ENCODE measurements around the gene GPR137B.

GPR137B gene

GRCh38 chr1:236103059-236103458 is 39.3 kb upstream of the GPR137B start:
- no peaks in the 10 kb centered on the region for H3K36me3 ChIP-seq (ENCODE audit: insufficient read depth, low read length)

GRCh38 chr1:236103646-236104218 is 38.6 kb upstream of the GPR137B start:
- peaks cover 2% of the 10 kb centered on the region for H3K27me3 ChIP-seq (ENCODE audit: insufficient read depth, low read length)
- H3K27ac ChIP-seq (ENCODE audit: low read depth, low read length): no peak overlapping the region
- 0 out of 2 replicates have a peak overlapping the region, but pooled peaks have one; percentile 19 for H3K4me3 ChIP-seq (ENCODE audit: low read length)
- H3K4me1 ChIP-seq (ENCODE audit: insufficient read depth, low read length): peaks cover 9% of the 10 kb centered on the region
- no peaks in the 10 kb centered on the region for H3K9me3 ChIP-seq (ENCODE audit: insufficient read depth, low read depth, low read length)
- WGBS: 33% methylated on average over 13 of the region's 13 CpGs
- no peaks in the 10 kb centered on the region for H3K36me3 ChIP-seq (ENCODE audit: insufficient read depth, low read length)
- H3K9ac ChIP-seq (ENCODE audit: low read depth, low read length): 0 out of 2 replicates have a peak overlapping the region, but pooled peaks have one; percentile 31

More at GRCh38 chr1:236103059-236103458, 39.3 kb upstream of the GPR137B start:
- 6% methylated on average over 7 of the region's 7 CpGs for WGBS
- Histone ChIP-seq H3K4me1 (ENCODE audit: insufficient read depth, low read length) (peaks cover 9% of the 10 kb centered on the region), H3K9me3 (ENCODE audit: insufficient read depth, low read depth, low read length) (no peaks in the 10 kb centered on the region), H3K27ac (ENCODE audit: low read depth, low read length) (no peak overlapping the region; the same call in 1 of the 2 replicates), H3K4me3 (ENCODE audit: low read length) (peak overlapping the region; percentile 19; the same call in 1 of the 2 replicates), H3K27me3 (ENCODE audit: insufficient read depth, low read length) (peaks cover 2% of the 10 kb centered on the region), H3K9ac (ENCODE audit: low read depth, low read length) (no peak overlapping the region)

- Histone ChIP-seq H3K4me1 (ENCODE audit: insufficient read depth, low read length) (peaks cover 9% of the 10 kb centered on the region), H3K36me3 (ENCODE audit: insufficient read depth, low read length) (no peaks in the 10 kb centered on the region), H3K27ac (ENCODE audit: low read depth, low read length) (no peak overlapping the region), H3K9me3 (ENCODE audit: insufficient read depth, low read depth, low read length) (no peaks in the 10 kb centered on the region), H3K9ac (ENCODE audit: low read depth, low read length) (no peak overlapping the region), H3K4me3 (ENCODE audit: low read length) (no peak overlapping the region), H3K27me3 (ENCODE audit: insufficient read depth, low read length) (peaks cover 2% of the 10 kb centered on the region)
- WGBS: 90% methylated on average over 9 of the region's 9 CpGs
Observed at GRCh38 chr1:236107121-236107907, 35.0 kb upstream of the GPR137B start.

- H3K27ac ChIP-seq (ENCODE audit: low read depth, low read length): no peak overlapping the region
- no peak overlapping the region for H3K9ac ChIP-seq (ENCODE audit: low read depth, low read length)
- peaks cover 2% of the 10 kb centered on the region for H3K27me3 ChIP-seq (ENCODE audit: insufficient read depth, low read length)
- no peak overlapping the region for H3K4me3 ChIP-seq (ENCODE audit: low read length)
- peaks cover 4% of the 10 kb centered on the region for H3K4me1 ChIP-seq (ENCODE audit: insufficient read depth, low read length)
- H3K36me3 ChIP-seq (ENCODE audit: insufficient read depth, low read length): no peaks in the 10 kb centered on the region
- 94% methylated on average over 7 of the region's 7 CpGs for WGBS
- no peaks in the 10 kb centered on the region for H3K9me3 ChIP-seq (ENCODE audit: insufficient read depth, low read depth, low read length)
Observed at GRCh38 chr1:236108027-236108648, 34.2 kb upstream of the GPR137B start.

- WGBS: 95% methylated on average over 13 of the region's 13 CpGs
- H3K9me3 ChIP-seq (ENCODE audit: insufficient read depth, low read depth, low read length): no peaks in the 10 kb centered on the region
- H3K36me3 ChIP-seq (ENCODE audit: insufficient read depth, low read length): no peaks in the 10 kb centered on the region
- no peaks in the 10 kb centered on the region for H3K4me1 ChIP-seq (ENCODE audit: insufficient read depth, low read length)
- no peak overlapping the region for H3K4me3 ChIP-seq (ENCODE audit: low read length)
- H3K27ac ChIP-seq (ENCODE audit: low read depth, low read length): no peak overlapping the region
- no peak overlapping the region for H3K9ac ChIP-seq (ENCODE audit: low read depth, low read length)
- H3K27me3 ChIP-seq (ENCODE audit: insufficient read depth, low read length): no peaks in the 10 kb centered on the region
Observed at GRCh38 chr1:236110137-236110536, 32.2 kb upstream of the GPR137B start.

- H3K9me3 ChIP-seq (ENCODE audit: insufficient read depth, low read depth, low read length): no peaks in the 10 kb centered on the region
- no peak overlapping the region for H3K4me3 ChIP-seq (ENCODE audit: low read length)
- WGBS: 90% methylated on average over 17 of the region's 17 CpGs
- no peaks in the 10 kb centered on the region for H3K27me3 ChIP-seq (ENCODE audit: insufficient read depth, low read length)
- H3K9ac ChIP-seq (ENCODE audit: low read depth, low read length): no peak overlapping the region
- H3K36me3 ChIP-seq (ENCODE audit: insufficient read depth, low read length): no peaks in the 10 kb centered on the region
- H3K4me1 ChIP-seq (ENCODE audit: insufficient read depth, low read length): no peaks in the 10 kb centered on the region
- no peak overlapping the region for H3K27ac ChIP-seq (ENCODE audit: low read depth, low read length)
Observed at GRCh38 chr1:236111527-236112331, 30.6 kb upstream of the GPR137B start.

GRCh38 chr1:236112332-236112627 is 30.1 kb upstream of the GPR137B start:
- Histone ChIP-seq H3K9ac (ENCODE audit: low read depth, low read length) (no peak overlapping the region), H3K36me3 (ENCODE audit: insufficient read depth, low read length) (no peaks in the 10 kb centered on the region), H3K27me3 (ENCODE audit: insufficient read depth, low read length) (no peaks in the 10 kb centered on the region), H3K4me1 (ENCODE audit: insufficient read depth, low read length) (no peaks in the 10 kb centered on the region), H3K27ac (ENCODE audit: low read depth, low read length) (no peak overlapping the region), H3K4me3 (ENCODE audit: low read length) (no peak overlapping the region), H3K9me3 (ENCODE audit: insufficient read depth, low read depth, low read length) (no peaks in the 10 kb centered on the region)
- WGBS: 97% methylated on average over 6 of the region's 6 CpGs

GRCh38 chr1:236113324-236114032 is 28.9 kb upstream of the GPR137B start:
- no peak overlapping the region for H3K4me3 ChIP-seq (ENCODE audit: low read length)
- H3K9ac ChIP-seq (ENCODE audit: low read depth, low read length): no peak overlapping the region
- H3K36me3 ChIP-seq (ENCODE audit: insufficient read depth, low read length): no peaks in the 10 kb centered on the region
- H3K9me3 ChIP-seq (ENCODE audit: insufficient read depth, low read depth, low read length): no peaks in the 10 kb centered on the region
- H3K4me1 ChIP-seq (ENCODE audit: insufficient read depth, low read length): no peaks in the 10 kb centered on the region
- no peaks in the 10 kb centered on the region for H3K27me3 ChIP-seq (ENCODE audit: insufficient read depth, low read length)
- WGBS: 94% methylated on average over 15 of the region's 15 CpGs
- no peak overlapping the region for H3K27ac ChIP-seq (ENCODE audit: low read depth, low read length)

GRCh38 chr1:236114076-236114747 is 28.1 kb upstream of the GPR137B start:
- Histone ChIP-seq H3K9me3 (ENCODE audit: insufficient read depth, low read depth, low read length) (no peaks in the 10 kb centered on the region), H3K27me3 (ENCODE audit: insufficient read depth, low read length) (no peaks in the 10 kb centered on the region), H3K9ac (ENCODE audit: low read depth, low read length) (no peak overlapping the region), H3K36me3 (ENCODE audit: insufficient read depth, low read length) (no peaks in the 10 kb centered on the region), H3K4me3 (ENCODE audit: low read length) (no peak overlapping the region), H3K27ac (ENCODE audit: low read depth, low read length) (no peak overlapping the region), H3K4me1 (ENCODE audit: insufficient read depth, low read length) (no peaks in the 10 kb centered on the region)
- WGBS: 95% methylated on average over 5 of the region's 5 CpGs

- Histone ChIP-seq H3K27ac (ENCODE audit: low read depth, low read length) (no peak overlapping the region), H3K9ac (ENCODE audit: low read depth, low read length) (no peak overlapping the region), H3K4me1 (ENCODE audit: insufficient read depth, low read length) (no peaks in the 10 kb centered on the region), H3K36me3 (ENCODE audit: insufficient read depth, low read length) (no peaks in the 10 kb centered on the region), H3K4me3 (ENCODE audit: low read length) (no peak overlapping the region), H3K27me3 (ENCODE audit: insufficient read depth, low read length) (no peaks in the 10 kb centered on the region), H3K9me3 (ENCODE audit: insufficient read depth, low read depth, low read length) (no peaks in the 10 kb centered on the region)
- WGBS: 88% methylated on average over 8 of the region's 8 CpGs
Observed at GRCh38 chr1:236117710-236118109, 24.6 kb upstream of the GPR137B start.
